ENCODE data around the gene SCN2B.

SCN2B gene

GRCh38 chr11:118174006-118174567 is 2.4 kb downstream of the SCN2B start:
- no peak for DNase-seq

DNA sequence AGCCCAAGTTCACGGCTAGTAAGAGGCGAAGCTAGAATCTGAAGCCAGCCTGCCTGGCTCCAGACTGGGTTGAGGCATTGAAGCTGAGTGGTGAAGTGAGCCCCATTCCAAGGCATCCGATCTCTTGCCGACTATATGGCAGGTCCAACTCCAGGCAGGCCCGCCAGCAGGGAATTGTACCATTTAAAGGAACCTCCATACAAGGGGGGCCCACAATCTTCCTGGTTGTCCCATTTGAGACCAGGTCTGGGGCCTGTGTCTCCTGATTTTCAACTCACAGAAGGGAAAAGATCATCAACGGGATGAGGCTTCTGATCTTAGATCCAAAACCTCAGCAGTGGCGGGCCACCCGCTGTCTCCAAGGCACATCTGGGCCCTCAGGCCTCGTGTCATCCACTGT is 4.1 kb downstream of the SCN2B start:
- no peak for DNase-seq

- peak; percentile 64 to 73 for DNase-seq
These were observed 5.0 kb downstream of the SCN2B start for GRCh38 chr11:118171269-118172062.

- no peak for DNase-seq
These were observed 5.6 kb downstream of the SCN2B start for GRCh38 chr11:118170882-118171268.

DNA sequence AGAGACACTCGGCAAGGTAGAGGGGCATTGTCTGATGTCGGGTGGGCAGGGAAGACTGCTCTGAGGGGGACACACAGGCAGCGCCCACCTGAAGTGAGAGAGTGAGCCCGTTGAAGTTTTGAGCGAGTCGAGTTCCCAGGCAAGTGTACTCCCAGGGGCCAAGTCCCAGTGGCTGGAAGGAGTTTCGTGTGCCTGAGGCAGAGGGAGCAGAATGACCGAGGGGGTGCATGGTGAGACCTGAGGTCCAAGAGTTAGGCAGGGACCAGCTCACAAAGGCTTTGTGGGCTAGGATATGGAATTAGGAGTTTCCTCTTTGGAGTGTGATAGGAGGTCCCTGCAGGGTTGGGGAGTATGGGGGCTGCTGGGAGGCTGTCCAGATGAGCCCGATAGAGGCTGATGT is 6.2 kb downstream of the SCN2B start:
- no peak for DNase-seq

GRCh38 chr11:118169300-118170140 is 6.9 kb downstream of the SCN2B start:
- no peak for DNase-seq

- no peak for DNase-seq
These were observed 7.7 kb downstream of the SCN2B start for GRCh38 chr11:118168751-118169150.

GRCh38 chr11:118168316-118168715 is 8.1 kb downstream of the SCN2B start:
- DNase-seq, result no peak

- DNase-seq, result no peak
These were observed 8.5 kb downstream of the SCN2B start for GRCh38 chr11:118167906-118168305.

GRCh38 chr11:118167253-118167652 is 9.2 kb downstream of the SCN2B start:
- no peak for DNase-seq

- DNase-seq, result no peak
These were observed 9.8 kb downstream of the SCN2B start for GRCh38 chr11:118166641-118167040.

DNA sequence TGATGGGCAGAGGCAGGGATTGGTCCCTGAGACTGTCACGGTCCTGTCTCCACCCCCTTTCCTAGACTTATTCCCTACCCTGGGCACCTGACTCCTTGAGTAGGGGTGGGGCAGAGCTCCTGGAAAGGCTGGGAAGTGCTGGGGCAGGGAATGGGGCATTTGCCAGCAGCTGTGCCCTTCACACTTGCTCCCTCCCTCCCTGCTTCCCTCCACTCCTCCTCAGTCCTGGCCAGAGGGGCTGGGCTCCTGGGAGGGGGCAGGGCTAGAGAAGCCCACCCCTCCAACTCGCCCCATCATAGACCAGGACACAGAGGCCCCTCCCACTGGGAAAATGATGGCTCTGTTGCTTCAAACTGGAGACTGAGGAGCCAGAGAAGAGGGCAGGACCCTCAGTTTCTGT is 11.6 kb downstream of the SCN2B start:
- DNase-seq, result no peak

DNA sequence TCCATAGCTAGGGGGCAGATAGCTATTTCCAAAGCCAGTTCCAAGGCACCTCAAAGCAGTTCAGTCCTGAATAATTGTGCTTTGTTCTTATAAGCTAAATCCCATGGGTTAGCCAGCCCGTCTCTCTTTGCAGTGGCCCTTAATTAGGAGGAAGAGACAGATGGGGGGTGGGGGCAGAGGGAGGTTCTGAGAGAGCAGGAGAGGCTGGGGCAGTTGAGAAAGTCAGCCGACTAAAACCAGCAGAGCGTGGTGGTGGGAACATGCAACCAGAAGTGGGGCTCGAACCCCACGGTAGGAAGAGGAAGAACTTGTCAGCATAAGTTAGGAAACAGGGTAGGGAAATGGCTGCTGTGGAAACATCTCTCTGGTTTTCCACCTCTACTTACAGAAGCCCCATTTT is 12.9 kb downstream of the SCN2B start:
- no peak for DNase-seq

DNA sequence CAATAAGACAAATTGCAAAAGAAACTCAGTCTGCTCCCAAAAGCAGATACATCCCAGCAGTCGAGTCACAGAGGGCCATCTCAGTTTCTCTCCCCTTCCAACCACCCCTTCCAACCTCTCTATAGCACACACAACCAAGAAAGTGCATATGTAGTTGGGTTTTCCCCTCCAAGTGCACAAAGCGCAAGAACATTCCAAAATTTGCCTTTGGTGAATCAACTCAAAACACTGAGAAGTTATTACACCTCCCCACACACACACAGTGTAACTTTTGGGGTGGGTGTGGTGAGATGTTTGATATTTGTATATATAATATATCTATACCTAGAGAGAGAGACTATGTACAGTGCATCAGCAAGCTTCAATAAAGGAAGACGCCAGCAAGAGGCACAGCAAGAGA is 13.6 kb downstream of the SCN2B start:
- no peak for DNase-seq

- DNase-seq, result no peak
These were observed 14.7 kb downstream of the SCN2B start for GRCh38 chr11:118161786-118162185.

DNA sequence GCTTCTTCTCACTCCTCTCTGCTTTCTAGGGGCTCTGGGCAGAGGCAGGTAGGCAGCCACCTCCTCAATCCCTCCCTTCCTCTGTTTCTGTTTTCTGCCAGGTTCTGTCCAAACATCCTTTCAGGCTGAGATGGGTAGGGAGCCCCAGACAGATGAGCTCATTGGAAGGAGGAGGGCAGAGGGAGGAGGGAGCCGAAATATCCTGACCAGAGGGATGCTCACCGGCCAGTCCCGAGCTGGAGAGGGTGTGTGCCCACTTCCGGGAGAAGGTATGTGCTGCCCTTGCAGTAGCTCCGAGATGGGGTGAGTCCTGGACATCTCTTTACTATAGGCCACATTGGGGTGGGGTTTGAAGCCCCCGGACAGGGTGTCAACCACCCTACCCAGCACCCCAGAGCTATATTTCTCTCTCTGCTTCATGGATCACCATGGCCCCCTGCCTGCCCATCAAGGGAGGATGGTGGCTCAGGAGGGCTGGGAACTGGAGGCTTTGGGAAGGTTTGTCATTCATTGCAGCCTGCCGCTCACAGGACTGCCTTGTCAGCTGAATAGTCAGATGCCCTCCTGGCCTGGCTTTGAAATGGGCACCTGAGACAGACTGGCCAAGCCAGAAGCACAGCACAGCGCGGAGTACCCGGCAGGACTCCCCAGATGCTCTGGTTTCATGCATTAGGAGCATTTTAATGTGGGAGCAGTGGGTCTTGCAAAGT is 19.1 kb downstream of the SCN2B start:
- DNase-seq, result no peak

GRCh38 chr11:118156531-118157185 is 19.8 kb downstream of the SCN2B start:
- peak in 1 of 2 donors; percentile 11 for DNase-seq

- DNase-seq, result no peak
These were observed 20.5 kb downstream of the SCN2B start for GRCh38 chr11:118155776-118156530.

- DNase-seq, result no peak
These were observed 21.8 kb downstream of the SCN2B start for GRCh38 chr11:118154641-118155040.

DNA sequence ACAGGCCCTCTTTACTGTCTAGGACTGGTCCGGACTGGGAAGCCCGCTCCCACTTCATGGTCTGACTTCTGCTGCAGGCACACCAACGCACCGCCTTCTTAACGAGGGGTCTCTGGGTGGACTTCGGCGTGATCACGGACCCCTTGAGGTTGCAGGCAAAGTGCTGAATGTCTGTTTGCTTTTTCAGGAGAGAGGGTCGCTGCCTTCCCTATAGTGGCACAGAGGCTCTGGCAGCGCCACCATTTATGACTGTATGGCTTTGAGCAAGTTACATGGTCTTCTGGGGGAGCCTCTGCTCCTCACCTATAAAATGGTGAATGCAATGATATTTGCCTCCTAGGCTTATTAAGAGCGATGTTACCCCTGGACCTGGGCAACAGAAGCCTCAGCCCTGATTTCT is 22.5 kb downstream of the SCN2B start:
- DNase-seq, result no peak

DNA sequence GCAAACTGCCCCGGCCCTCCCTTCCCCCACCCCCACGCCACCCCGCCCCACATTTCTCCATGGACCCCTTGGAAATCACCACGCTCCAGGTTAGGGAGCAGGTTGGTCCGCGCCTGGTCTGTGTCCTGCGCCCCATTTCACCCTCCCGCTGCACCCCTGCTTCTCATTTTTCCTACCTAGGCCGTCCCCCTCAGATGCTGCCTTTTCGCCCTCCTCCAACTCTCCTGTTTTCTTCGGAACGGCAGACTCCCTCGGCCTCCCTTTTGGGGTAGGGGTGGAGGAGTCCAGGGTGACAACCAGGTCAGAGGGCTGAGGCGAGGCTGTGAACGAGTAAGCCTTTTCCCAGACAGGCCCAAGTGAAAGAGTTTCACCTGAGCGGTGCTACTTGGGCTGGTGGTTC is 22.9 kb downstream of the SCN2B start:
- DNase-seq, result no peak

Data from CD4-positive, alpha-beta T cell treated with Interleukin-1 beta for 1 hour (primary cell).